ENCODE data around the gene KRTCAP3. TPM values are rescaled to one million over a fixed set of nuclear protein-coding genes. Genes with fewer than 3 reads are reported as not detected.

The KRTCAP3 gene
- total RNA-seq, 4 donors from 2014 or later, result 3.6 to 18.1 TPM; not detected in 2

DNA sequence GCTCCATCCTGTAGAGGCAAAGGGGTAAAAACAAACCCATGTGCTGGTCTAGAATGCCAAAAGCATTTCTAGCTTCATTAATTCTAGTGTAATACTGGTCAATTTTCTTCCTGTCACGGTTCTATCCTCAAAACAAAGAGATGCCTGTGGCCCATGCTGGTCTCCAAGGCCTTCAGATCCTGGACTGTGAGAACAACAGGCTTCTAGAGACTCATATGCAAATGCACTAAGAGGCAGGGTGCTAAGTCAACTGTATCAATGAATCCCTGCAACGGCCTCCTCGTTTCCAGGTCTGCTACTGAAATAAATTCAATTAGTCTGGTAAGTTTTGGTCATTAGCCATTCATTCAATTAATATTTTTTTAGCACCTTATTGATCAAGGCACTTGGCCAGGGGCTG is 43.3 kb downstream of the KRTCAP3 start:
- Histone ChIP-seq H3K4me3 (no peak overlapping the region), H3K36me3 (peaks cover 0 to 53% (median 3%) of the 10 kb centered on the region in 3 donors), H3K4me1 (peaks cover 0 to 21% (median 11%) of the 10 kb centered on the region in 4 donors), H3K27me3 (no peaks in the 10 kb centered on the region), H3K27ac (no peak overlapping the region), H3K9me3 (no peaks in the 10 kb centered on the region)
- TF ChIP-seq POLR2A (IDR thresholded peaks at IDR 0.05), result no peak
- no peak for DNase-seq (ENCODE audit: low spot score in 2 of 2)
- 54 to 61% methylated on average over 3 of the region's 3 CpGs for WGBS, 2 donors

DNA sequence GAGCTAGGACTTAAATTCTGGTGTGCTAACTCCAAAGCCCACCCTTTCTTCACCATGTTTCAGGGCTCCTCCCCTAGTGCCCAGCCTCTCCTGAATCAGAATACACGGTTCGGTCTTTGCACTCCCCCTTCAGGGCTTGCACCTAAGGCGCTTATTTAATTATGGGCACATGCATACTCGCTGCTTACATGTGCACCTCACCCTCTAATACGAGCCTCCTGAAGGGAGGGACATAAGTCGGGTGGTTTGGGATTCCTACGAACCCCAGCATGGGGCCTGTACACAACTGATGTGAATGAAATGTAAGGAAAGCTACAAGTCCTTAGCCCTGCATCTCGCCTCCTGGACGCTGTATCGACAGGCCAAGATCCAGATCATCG is 46.9 kb downstream of the KRTCAP3 start:
- Histone ChIP-seq H3K27me3 (no peaks in the 10 kb centered on the region), H3K36me3 (peaks cover 0 to 23% (median 0%) of the 10 kb centered on the region in 3 donors), H3K4me3 (peak overlapping the region; percentile 53 to 81 (median 62)), H3K9me3 (no peaks in the 10 kb centered on the region), H3K27ac (peak overlapping the region; percentile 46 to 85 (median 64)), H3K4me1 (peaks cover 0 to 26% (median 11%) of the 10 kb centered on the region in 4 donors)
- DNase-seq (ENCODE audit: low spot score in 2 of 2), result no peak
- WGBS, 2 donors, result 3 to 4% methylated on average over 11 of the region's 11 CpGs
- TF ChIP-seq EP300 (IDR thresholded peaks at IDR 0.05) (no peak), POLR2A (IDR thresholded peaks at IDR 0.05) (no peak)
- TF ChIP-seq, protein P1, sequence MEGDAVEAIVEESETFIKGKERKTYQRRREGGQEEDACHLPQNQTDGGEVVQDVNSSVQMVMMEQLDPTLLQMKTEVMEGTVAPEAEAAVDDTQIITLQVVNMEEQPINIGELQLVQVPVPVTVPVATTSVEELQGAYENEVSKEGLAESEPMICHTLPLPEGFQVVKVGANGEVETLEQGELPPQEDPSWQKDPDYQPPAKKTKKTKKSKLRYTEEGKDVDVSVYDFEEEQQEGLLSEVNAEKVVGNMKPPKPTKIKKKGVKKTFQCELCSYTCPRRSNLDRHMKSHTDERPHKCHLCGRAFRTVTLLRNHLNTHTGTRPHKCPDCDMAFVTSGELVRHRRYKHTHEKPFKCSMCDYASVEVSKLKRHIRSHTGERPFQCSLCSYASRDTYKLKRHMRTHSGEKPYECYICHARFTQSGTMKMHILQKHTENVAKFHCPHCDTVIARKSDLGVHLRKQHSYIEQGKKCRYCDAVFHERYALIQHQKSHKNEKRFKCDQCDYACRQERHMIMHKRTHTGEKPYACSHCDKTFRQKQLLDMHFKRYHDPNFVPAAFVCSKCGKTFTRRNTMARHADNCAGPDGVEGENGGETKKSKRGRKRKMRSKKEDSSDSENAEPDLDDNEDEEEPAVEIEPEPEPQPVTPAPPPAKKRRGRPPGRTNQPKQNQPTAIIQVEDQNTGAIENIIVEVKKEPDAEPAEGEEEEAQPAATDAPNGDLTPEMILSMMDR (IDR thresholded peaks at IDR 0.05), result no peak

GRCh38 chr2:27489498-27490397 is 47.6 kb downstream of the KRTCAP3 start, which contains the start of gene IFT172:
TSS of gene IFT172 (minus strand) at chr2:27489743. CDS start at chr2:27489653, 90 bp downstream.
- Histone ChIP-seq H3K9me3 (no peaks in the 10 kb centered on the region), H3K27me3 (no peaks in the 10 kb centered on the region), H3K4me3 (peak within 1 kb of the TSS; percentile 53 to 81 (median 62)), H3K27ac (peak within 1 kb of the TSS; percentile 57 to 85 (median 74)), H3K4me1 (peaks cover 0 to 32% (median 11%) of the 10 kb centered on the region in 4 donors), H3K36me3 (peaks cover 0 to 17% (median 0%) of the 10 kb centered on the region in 3 donors)
- TF ChIP-seq EP300 (IDR thresholded peaks at IDR 0.05), result peak; percentile 75 to 89
- TF ChIP-seq POLR2A (IDR thresholded peaks at IDR 0.05), result peak in 1 of 2 donors; percentile 72
- TF ChIP-seq, protein P1 (IDR thresholded peaks at IDR 0.05), result no peak
- DNase-seq (ENCODE audit: low spot score in 2 of 2), result peak; percentile 98 to 99
- 6 to 8% methylated on average over 42 to 43 of the region's 43 CpGs for WGBS, 2 donors

DNA sequence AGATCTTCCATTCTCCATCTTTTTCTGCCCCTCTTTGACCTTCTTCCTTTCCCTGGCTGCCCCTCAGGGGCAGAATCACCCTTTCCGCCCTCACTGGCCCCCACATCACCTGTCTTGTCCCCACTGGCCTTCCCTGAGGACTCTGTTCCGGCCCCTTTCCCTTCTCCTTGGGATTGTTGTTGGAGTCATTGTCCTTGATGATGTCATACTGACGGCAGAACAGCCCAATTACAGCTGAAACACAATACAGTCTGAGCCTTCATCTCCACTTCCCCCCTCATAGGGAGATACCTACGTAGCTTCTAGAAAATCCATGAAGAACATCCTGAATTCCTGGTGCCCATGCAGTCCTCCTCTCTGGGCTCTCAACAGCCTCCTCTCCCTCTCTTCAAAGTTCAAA is 50.4 kb downstream of the KRTCAP3 start:
- Histone ChIP-seq H3K27me3 (peaks cover 0 to 6% of the 10 kb centered on the region in 2 donors), H3K27ac (no peak overlapping the region), H3K4me1 (peaks cover 0 to 38% (median 14%) of the 10 kb centered on the region in 4 donors), H3K4me3 (no peak overlapping the region), H3K9me3 (no peaks in the 10 kb centered on the region), H3K36me3 (peaks cover 0 to 6% (median 0%) of the 10 kb centered on the region in 3 donors)
- WGBS, 2 donors, result 84 to 86% methylated on average over 4 of the region's 4 CpGs
- TF ChIP-seq EP300 (IDR thresholded peaks at IDR 0.05) (no peak), POLR2A (IDR thresholded peaks at IDR 0.05) (no peak)
- TF ChIP-seq, protein P1 (IDR thresholded peaks at IDR 0.05), result no peak
- no peak for DNase-seq (ENCODE audit: low spot score in 2 of 2)

- no peaks in the 10 kb centered on the region for H3K9me3 ChIP-seq
- no peak overlapping the region for H3K4me3 ChIP-seq
- no peak for DNase-seq (ENCODE audit: low spot score in 2 of 2)
- H3K4me1 ChIP-seq, result peaks cover 0 to 26% (median 8%) of the 10 kb centered on the region in 4 donors
- TF ChIP-seq POLR2A (IDR thresholded peaks at IDR 0.05) (no peak), EP300 (IDR thresholded peaks at IDR 0.05) (no peak)
- TF ChIP-seq, protein P1 (IDR thresholded peaks at IDR 0.05), result no peak
- peaks cover 0 to 9% of the 10 kb centered on the region in 2 donors for H3K27me3 ChIP-seq
- peak overlapping the region in 1 of 4 donors; percentile 72 for H3K27ac ChIP-seq
- H3K36me3 ChIP-seq, result peaks cover 0 to 6% (median 0%) of the 10 kb centered on the region in 3 donors
- 88 to 90% methylated on average over 8 to 13 of the region's 13 CpGs for WGBS, 2 donors
These were observed 51.7 kb downstream of the KRTCAP3 start for GRCh38 chr2:27493948-27494283.

Small RNA genes lying within 50 kb of the gene (small RNA-seq; reads per million reads assigned to genes)
- not detected for gene RNU6-986P

Other genes with a start within 250 kb of the KRTCAP3 start
- 100 to 1,000 TPM; 107 to 210 (median 124) TPM for gene ATRAID, start 230.3 kb upstream of the KRTCAP3 start, total RNA-seq
- 10 to 100 TPM; 19.0 to 50.0 (median 41.5) TPM for gene SLC5A6, start 230.1 kb upstream of the KRTCAP3 start, total RNA-seq
- gene CAD, start 225.0 kb upstream of the KRTCAP3 start, total RNA-seq, result 10 to 100 TPM; 18.6 to 69.6 (median 32.9) TPM
- gene SLC30A3, start 179.3 kb upstream of the KRTCAP3 start, total RNA-seq, result under 1 TPM in 1 of 4 donors, not detected in 3; 0.44 TPM
- 1 to 10 TPM in 1 of 4 donors, not detected in 3; 2.5 TPM for gene DNAJC5G, start 166.9 kb upstream of the KRTCAP3 start, total RNA-seq
- gene TRIM54, start 160.0 kb upstream of the KRTCAP3 start, total RNA-seq, result 1 to 10 TPM in 2 of 4 donors, under 1 TPM in 2; 0.21 to 2.7 (median 1.3) TPM
- 10 to 100 TPM; 14.9 to 24.0 (median 16.8) TPM for gene UCN, start 133.9 kb upstream of the KRTCAP3 start, total RNA-seq
- gene MPV17, start 119.3 kb upstream of the KRTCAP3 start, total RNA-seq, result 100 to 1,000 TPM in 1 of 4 donors, 10 to 100 TPM in 3; 68.4 to 105 (median 87.3) TPM
- 10 to 100 TPM; 38.9 to 54.0 (median 46.0) TPM for gene GTF3C2, start 85.6 kb upstream of the KRTCAP3 start, total RNA-seq
- gene EIF2B4, start 72.0 kb upstream of the KRTCAP3 start, total RNA-seq, result 10 to 100 TPM; 43.3 to 69.0 (median 59.8) TPM
- gene SNX17, start 71.8 kb upstream of the KRTCAP3 start, total RNA-seq, result 10 to 100 TPM; 71.6 to 97.7 (median 90.8) TPM
- gene ZNF513, start 61.6 kb upstream of the KRTCAP3 start, total RNA-seq, result 10 to 100 TPM; 12.9 to 16.8 (median 14.4) TPM
- gene PPM1G, start 32.8 kb upstream of the KRTCAP3 start, total RNA-seq, result 10 to 100 TPM; 33.7 to 53.6 (median 47.9) TPM
- 10 to 100 TPM; 43.7 to 62.5 (median 56.7) TPM for gene NRBP1, start 13.8 kb upstream of the KRTCAP3 start, total RNA-seq
- gene IFT172, start 47.4 kb downstream of the KRTCAP3 start, total RNA-seq, result 10 to 100 TPM; 27.8 to 61.4 (median 40.9) TPM
- 10 to 100 TPM in 2 of 4 donors, 1 to 10 TPM in 2; 7.0 to 30.3 (median 9.3) TPM for gene FNDC4, start 52.8 kb downstream of the KRTCAP3 start, total RNA-seq
- gene GCKR, start 54.5 kb downstream of the KRTCAP3 start, total RNA-seq, result not detected
- 10 to 100 TPM; 29.9 to 52.0 (median 42.4) TPM for gene ZNF512, start 140.7 kb downstream of the KRTCAP3 start, total RNA-seq
- gene CCDC121, start 186.6 kb downstream of the KRTCAP3 start, total RNA-seq, result 1 to 10 TPM; 3.8 to 7.2 (median 4.7) TPM
- gene GPN1, start 186.7 kb downstream of the KRTCAP3 start, total RNA-seq, result 10 to 100 TPM; 16.3 to 22.2 (median 19.8) TPM
- 10 to 100 TPM; 30.2 to 36.3 (median 33.8) TPM for gene SUPT7L, start 221.2 kb downstream of the KRTCAP3 start, total RNA-seq
- gene SLC4A1AP, start 221.5 kb downstream of the KRTCAP3 start, total RNA-seq, result 10 to 100 TPM; 22.9 to 31.2 (median 28.6) TPM